GM12865 (cell line): ENCODE data around the gene ANO9.

Experiments used
- DNase-seq: peaks from one replicate; pipeline ENCODE4 v3.0.0; 2010; ENCODE audit warnings: low read depth
- H3K4me3 ChIP-seq: 2 replicates; pipeline ENCODE4 v1.5.1; 2011; ENCODE audit warnings: mild to moderate bottlenecking, low read depth, low read length, control low read depth
- TF ChIP-seq, protein P1 (sequence below): IDR thresholded peaks from 2 replicates; pipeline ENCODE4 v1.5.1; 2011; ENCODE audit warnings: low read length, control low read depth, low read depth, inconsistent platforms; ENCODE audit not compliant: insufficient read depth; ENCODE audit errors: missing control alignments

Gene ANO9

GRCh38 chr11:373716-374551 lies 67.9 kb downstream of the ANO9 start:
- no peak for DNase-seq
- TF ChIP-seq, protein P1, sequence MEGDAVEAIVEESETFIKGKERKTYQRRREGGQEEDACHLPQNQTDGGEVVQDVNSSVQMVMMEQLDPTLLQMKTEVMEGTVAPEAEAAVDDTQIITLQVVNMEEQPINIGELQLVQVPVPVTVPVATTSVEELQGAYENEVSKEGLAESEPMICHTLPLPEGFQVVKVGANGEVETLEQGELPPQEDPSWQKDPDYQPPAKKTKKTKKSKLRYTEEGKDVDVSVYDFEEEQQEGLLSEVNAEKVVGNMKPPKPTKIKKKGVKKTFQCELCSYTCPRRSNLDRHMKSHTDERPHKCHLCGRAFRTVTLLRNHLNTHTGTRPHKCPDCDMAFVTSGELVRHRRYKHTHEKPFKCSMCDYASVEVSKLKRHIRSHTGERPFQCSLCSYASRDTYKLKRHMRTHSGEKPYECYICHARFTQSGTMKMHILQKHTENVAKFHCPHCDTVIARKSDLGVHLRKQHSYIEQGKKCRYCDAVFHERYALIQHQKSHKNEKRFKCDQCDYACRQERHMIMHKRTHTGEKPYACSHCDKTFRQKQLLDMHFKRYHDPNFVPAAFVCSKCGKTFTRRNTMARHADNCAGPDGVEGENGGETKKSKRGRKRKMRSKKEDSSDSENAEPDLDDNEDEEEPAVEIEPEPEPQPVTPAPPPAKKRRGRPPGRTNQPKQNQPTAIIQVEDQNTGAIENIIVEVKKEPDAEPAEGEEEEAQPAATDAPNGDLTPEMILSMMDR = no peak
- no peak overlapping the region for H3K4me3 ChIP-seq

GRCh38 chr11:372809-373715 lies 68.7 kb downstream of the ANO9 start:
- TF ChIP-seq, protein P1 = no peak
- no peak for DNase-seq
- H3K4me3 ChIP-seq = no peak overlapping the region

DNA sequence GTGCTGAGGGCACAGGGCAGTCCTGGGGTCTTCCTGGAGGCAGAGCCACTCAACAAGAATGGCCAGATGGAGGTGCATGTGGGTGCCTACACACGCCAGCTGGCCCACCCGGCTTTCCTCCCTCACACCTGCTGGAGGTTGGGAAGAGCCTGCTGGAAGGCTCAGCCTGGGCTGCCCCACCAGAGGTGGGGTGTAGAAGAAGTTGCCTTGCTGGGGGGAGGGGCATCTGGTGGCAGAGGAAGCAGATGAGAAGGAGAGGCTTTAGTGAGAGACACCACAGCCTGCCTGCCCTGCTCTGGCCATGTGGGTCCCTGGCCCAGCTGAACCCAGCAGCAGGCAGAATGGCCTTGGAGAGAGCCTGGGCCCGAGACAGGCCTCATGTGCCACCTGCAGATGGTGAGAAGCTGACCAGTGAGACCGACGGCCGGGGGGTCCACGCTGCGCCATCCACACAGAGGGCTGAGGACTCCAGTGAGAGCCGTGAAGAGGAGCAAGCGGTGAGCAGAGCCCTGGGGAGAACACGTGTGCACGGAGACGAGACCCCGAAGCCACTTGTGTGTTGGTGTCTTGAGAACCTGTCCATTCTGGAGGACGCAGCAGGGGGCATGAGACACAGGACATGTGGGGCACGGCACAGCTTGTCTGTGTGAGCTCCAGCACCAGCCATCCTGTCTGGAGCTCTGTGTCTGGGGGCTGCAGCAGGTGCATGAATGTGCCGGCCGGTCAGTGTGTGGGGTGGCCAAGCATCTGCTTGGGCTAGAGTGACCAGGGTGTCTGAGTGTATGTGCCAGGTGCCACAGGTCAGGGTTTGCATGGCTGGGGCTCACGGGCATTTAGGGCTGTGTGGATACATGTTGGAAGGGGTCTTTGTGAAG lies 69.9 kb downstream of the ANO9 start:
- TF ChIP-seq, protein P1 = no peak
- H3K4me3 ChIP-seq = no peak overlapping the region
- no peak for DNase-seq

- TF ChIP-seq, protein P1 = no peak
- DNase-seq = no peak
- no peak overlapping the region for H3K4me3 ChIP-seq
These were observed 70.8 kb downstream of the ANO9 start for GRCh38 chr11:371051-371450.

GRCh38 chr11:370070-370941 lies 71.5 kb downstream of the ANO9 start:
- H3K4me3 ChIP-seq = no peak overlapping the region
- TF ChIP-seq, protein P1 = no peak
- DNase-seq = no peak
